GM12878 (cell line): Measurements from ENCODE around the gene KDSR. TPM values are rescaled to one million over a fixed set of nuclear protein-coding genes. Genes with fewer than 3 reads are reported as not detected.
A peak's percentile ranks its signal among the peaks of the same experiment; 100 is the strongest.

ENCODE experiments used
- ATAC-seq: fragments of 200-7000 bp; cut with Tn5 transposase; 3 replicates; pipeline ENCODE4 v1.9.1; 2020; ENCODE audit warnings: mild to moderate bottlenecking, moderate library complexity
- BruUV-seq: library from RNA; stranded (reverse); fragments of 400-500 nt; replicated peaks from 2 replicates; lab custom pipeline; 2021; lab: Mats Ljungman, UMichigan
- CTCF ChIA-PET: fragments of 300-600 bp; sonication (Branson Sonifier 250); formaldehyde crosslinking; extraction: SDS; loops from one replicate; lab custom pipeline; 2021; ENCODE audit warnings: inconsistent platforms; lab: Yijun Ruan, JAX
- POLR2A ChIA-PET: fragments of 350-600 bp; formaldehyde crosslinking; extraction: SDS; loops from one replicate; lab custom pipeline; 2021; ENCODE audit warnings: inconsistent platforms; lab: Charles Lee
- RAD21 ChIA-PET: fragments of 300-600 bp; sonication (Branson Sonifier 250); formaldehyde crosslinking; loops from one replicate; lab custom pipeline; 2023; ENCODE audit warnings: antibody characterized with exemption; ENCODE audit not compliant: unreplicated experiment; lab: Charles Lee
- SMC1A ChIA-PET: fragments of 300-600 bp; sonication (Branson Sonifier 250); formaldehyde crosslinking; loops from one replicate; lab custom pipeline; 2023; ENCODE audit not compliant: unreplicated experiment, uncharacterized antibody; lab: Charles Lee
- DNase-seq: peaks from one replicate; pipeline ENCODE4 v3.0.0-alpha.2; 2011; ENCODE audit warnings: low read depth, low spot score
- FAIRE-seq: peaks from 3 replicates; lab custom pipeline; 2011; peaks lifted over from hg19 to GRCh38; lab: Jason Lieb, UNC
- H2AFZ ChIP-seq: 2 replicates; pipeline ENCODE4 v1.6.0; 2011; ENCODE audit warnings: low read depth, low read length, control low read depth; ENCODE audit not compliant: control insufficient read depth
- H3K27ac ChIP-seq: 2 replicates; pipeline ENCODE4 v1.5.1; 2011; ENCODE audit warnings: control low read depth; ENCODE audit not compliant: control insufficient read depth, insufficient read depth
- H3K27me3 ChIP-seq, 2 experiments: replicated peaks in 1 of 2; 2 replicates each; pipeline versions ENCODE4 v1.6.0 to v1.6.1; 2011; ENCODE audit warnings: low read length in 1 of 2; ENCODE audit not compliant: control insufficient read depth in 2 of 2, insufficient read depth in 2 of 2
- H3K36me3 ChIP-seq, 2 experiments: 2 replicates each; pipeline ENCODE4 v1.5.1; 2011; ENCODE audit warnings: low read length in 1 of 2; ENCODE audit not compliant: control insufficient read depth in 2 of 2, insufficient read depth in 2 of 2
- H3K4me1 ChIP-seq: 2 replicates; pipeline ENCODE4 v1.6.1; 2011; ENCODE audit warnings: mild to moderate bottlenecking, low read length, moderate library complexity, mixed read lengths; ENCODE audit not compliant: control insufficient read depth, insufficient read depth
- H3K4me2 ChIP-seq: 2 replicates; pipeline ENCODE4 v1.6.0; 2011; ENCODE audit warnings: control low read depth; ENCODE audit not compliant: control insufficient read depth, insufficient read depth
- H3K4me3 ChIP-seq: fragments of 200-600 bp; sonication (generic); 2 replicates; pipeline ENCODE4 v1.5.1; 2016
- H3K79me2 ChIP-seq: 2 replicates; pipeline ENCODE4 v1.6.0; 2011; ENCODE audit warnings: low read length; ENCODE audit not compliant: control insufficient read depth, insufficient read depth
- H3K9ac ChIP-seq: 2 replicates; pipeline ENCODE4 v1.8.0; 2011; ENCODE audit warnings: low read length, control low read depth, mixed read lengths; ENCODE audit not compliant: control insufficient read depth, insufficient read depth
- H3K9me3 ChIP-seq: replicated peaks from 3 replicates; pipeline ENCODE4 v1.5.1; 2011; ENCODE audit warnings: mild to moderate bottlenecking, low read length; ENCODE audit not compliant: control insufficient read depth, insufficient read depth
- H4K20me1 ChIP-seq: 2 replicates; pipeline ENCODE4 v1.6.0; 2011; ENCODE audit not compliant: control insufficient read depth, insufficient read depth
- POLR2A ChIP-seq: IDR thresholded peaks from 2 replicates; pipeline ENCODE4 v1.6.1; 2011; ENCODE audit warnings: low read depth, mild to moderate bottlenecking, low read length
- SIX5 ChIP-seq: IDR thresholded peaks from 2 replicates; pipeline ENCODE4 v1.6.1; 2011; ENCODE audit warnings: mild to moderate bottlenecking, low read depth, low read length, moderate library complexity; ENCODE audit not compliant: severe bottlenecking
- ZBED1 ChIP-seq: IDR thresholded peaks from 2 replicates; pipeline ENCODE4 v1.6.1; 2016; ENCODE audit warnings: borderline replicate concordance
- ZNF384 ChIP-seq: IDR thresholded peaks from 2 replicates; pipeline ENCODE4 v1.6.1; 2012; ENCODE audit warnings: low read depth, mild to moderate bottlenecking, low read length, improper control_type of control experiment, borderline replicate concordance
- WGBS: methylation state at CpG from one replicate; pipeline ENCODE4 v1.1.6; 2016; ENCODE audit warnings: low lambda C conversion rate; ENCODE audit not compliant: insufficient replicate concordance, insufficient coverage; ENCODE audit errors: missing lambda C conversion rate; 5-methylcytosine and 5-hydroxymethylcytosine counted together
- in situ Hi-C: fragments of 300-500 bp; cut with MboI; formaldehyde crosslinking; loops from 9 replicates; pipeline ENCODE4 v1.14.3; 2018; ENCODE audit warnings: mixed read lengths
- intact Hi-C: fragments of 100-400 bp; cut with micrococcal nuclease; formaldehyde crosslinking; loops from one replicate; pipeline ENCODE4 v1.14.2; 2022; ENCODE audit not compliant: unreplicated experiment
- polyA plus RNA-seq, 11 experiments: library from polyadenylated mRNA; depleted of rRNA in 4 of 11; unstranded in 6 of 11; stranded (reverse) in 5 of 11; fragments of >200 nt; fragmentation: Nextera tagmentation in 4 of 11; fragmentation: Illumina TruSeq in 1 of 11; extraction: Ambion mirVana in 4 of 11; extraction: Trizol in 1 of 11; gene quantifications; 1 replicate in 1 of 11; 2 replicates in 10 of 11; pipeline versions ENCODE4 v1.2.1 to v1.2.3, GENCODE V29; 2011 to 2016; ENCODE audit warnings: inconsistent platforms in 2 of 11, missing spikeins in 2 of 11, low read depth in 1 of 11
- total RNA-seq, 4 experiments: library from RNA; depleted of rRNA in 3 of 4; stranded (reverse); fragments of >200 nt in 3 of 4; fragmentation: Illumina TruSeq in 1 of 4; extraction: Trizol in 1 of 4; gene quantifications; 2 replicates each; pipeline versions ENCODE4 v1.2.1 to v1.2.3, GENCODE V29; 2013 to 2021

KDSR gene
- total and polyA plus RNA-seq, 10 of the 15 experiments (the other 5 are each of a cell fraction or from before 2014, with no cell fraction given): 5.2 to 25.9 (median 14.3) TPM

DNA sequence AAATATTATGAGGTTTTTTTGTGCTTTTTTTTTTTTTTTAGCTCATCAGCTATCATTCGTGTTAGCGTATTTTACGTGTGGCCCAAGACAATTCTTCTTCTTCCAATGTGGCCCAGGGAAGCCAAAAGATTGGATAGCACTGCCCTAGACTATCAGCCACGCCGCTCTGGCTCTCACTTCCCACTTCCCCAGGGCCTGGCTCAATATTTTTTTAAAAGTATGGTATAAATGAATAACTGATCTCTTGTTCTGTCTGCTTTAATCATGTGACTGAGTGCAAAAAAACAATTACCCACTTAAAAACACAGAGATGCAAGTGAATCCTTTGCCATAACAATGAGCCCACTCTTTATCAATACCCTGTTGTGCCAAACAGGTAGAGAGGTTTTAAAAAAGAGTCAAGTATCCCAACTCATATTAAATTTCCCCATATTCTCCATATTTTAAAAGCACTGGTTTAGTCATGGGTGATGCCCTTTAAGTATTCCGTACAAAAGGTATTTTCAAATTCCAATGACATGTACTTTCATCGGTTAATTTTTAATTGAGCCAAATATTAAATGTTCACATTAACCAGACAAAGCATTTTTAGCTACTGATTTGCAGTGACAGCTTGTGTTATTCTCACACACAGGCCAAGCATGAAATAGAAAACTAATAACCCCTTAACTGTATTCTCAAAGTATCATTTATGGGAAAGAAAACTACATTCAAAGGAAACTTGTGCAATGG, 60.0 kb downstream of the KDSR start:
- SMC1A ChIA-PET: interaction anchor here (0.6 to 4.7 kb wide), 25 partner anchors 8 to 289 kb away, joined by 3 to 22 read pairs (median 3); no protein-coding TSS in a partner anchor

DNA sequence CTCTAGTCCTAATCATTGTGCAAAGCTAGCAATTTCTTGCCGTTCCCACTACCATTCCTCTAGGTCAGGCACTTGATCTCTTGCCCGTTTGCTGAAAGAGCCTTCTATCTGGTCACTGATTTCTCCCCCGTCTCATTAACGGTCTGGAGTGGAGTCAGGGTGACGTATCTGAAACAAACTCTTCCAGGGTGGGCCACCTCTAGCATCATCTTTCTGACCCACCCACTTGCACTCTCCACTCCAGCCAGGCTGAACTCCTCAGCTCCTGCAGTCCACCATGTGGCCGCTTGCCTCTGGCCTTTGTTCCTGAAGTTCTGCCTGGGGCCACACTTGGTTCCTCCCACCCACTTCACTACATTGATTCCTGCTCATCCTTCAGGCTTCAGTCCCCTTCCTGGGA, 60.8 kb downstream of the KDSR start:
- FAIRE-seq: no peak
- intact Hi-C loops: no loop called here
- H3K36me3 ChIP-seq: peaks cover 2 to 14% of the 10 kb centered on the region in 2 experiments
- WGBS: 79% methylated on average over 6 of the region's 6 CpGs
- no peak overlapping the region for H3K9ac ChIP-seq
- H3K27me3 ChIP-seq: no peaks in the 10 kb centered on the region
- peaks cover 56% of the 10 kb centered on the region for H3K4me1 ChIP-seq
- TF ChIP-seq ZBED1 (no peak), POLR2A (peak; percentile 43; the same call in 1 of the 2 replicates)
- POLR2A ChIA-PET: interaction anchor here (0.7 to 1.7 kb wide), 5 partner anchors 13 to 205 kb away, joined by 3 to 5 read pairs (median 3); no protein-coding TSS in a partner anchor
- CTCF ChIA-PET: interaction anchor here (0.6 to 3.6 kb wide), 5 partner anchors 9 to 151 kb away, joined by 3 to 14 read pairs (median 4); no protein-coding TSS in a partner anchor
- H3K9me3 ChIP-seq: no peaks in the 10 kb centered on the region
- in situ Hi-C loops: no loop called here
- BruUV-seq: no TSS peak
- peak overlapping the region; percentile 19; the same call in 1 of the 2 replicates for H3K4me2 ChIP-seq
- no peaks in the 10 kb centered on the region; the same call in 1 of the 2 replicates for H4K20me1 ChIP-seq
- SMC1A ChIA-PET: interaction anchor here (0.6 to 4.7 kb wide), 8 partner anchors 8 to 281 kb away, joined by 3 to 22 read pairs (median 6); no protein-coding TSS in a partner anchor
- no peak for ATAC-seq
- RAD21 ChIA-PET: interaction anchor here (0.6 to 3.5 kb wide), 7 partner anchors 11 to 289 kb away, joined by 3 to 28 read pairs (median 5); no protein-coding TSS in a partner anchor
- no peak for DNase-seq
- H3K79me2 ChIP-seq: peaks cover 98% of the 10 kb centered on the region
- H3K27ac ChIP-seq: no peak overlapping the region
- H3K4me3 ChIP-seq: no peak overlapping the region
- H2AFZ ChIP-seq: no peak overlapping the region

More for the DNA sequence above, 60.0 kb downstream of the KDSR start:
- no peak overlapping the region for H2AFZ ChIP-seq
- in situ Hi-C loops (no loop called here), intact Hi-C loops (no loop called here)
- peaks cover 55% of the 10 kb centered on the region for H3K4me1 ChIP-seq
- peak overlapping the region; percentile 19; the same call in 1 of the 2 replicates for H3K4me2 ChIP-seq
- 94% methylated on average over 4 of the region's 7 CpGs for WGBS
- no peak overlapping the region for H3K9ac ChIP-seq
- peaks cover 2 to 11% of the 10 kb centered on the region in 2 experiments for H3K36me3 ChIP-seq
- BruUV-seq: no TSS peak
- no peaks in the 10 kb centered on the region for H3K9me3 ChIP-seq
- H3K27me3 ChIP-seq: no peaks in the 10 kb centered on the region
- no peak for ATAC-seq
- no peak for TF ChIP-seq SIX5
- peak; percentile 6; the same call in 1 of the 2 replicates for TF ChIP-seq ZNF384
- TF ChIP-seq, all 136 proteins: peak for 1
- H3K4me3 ChIP-seq: peak overlapping the region; percentile 16; the same call in 1 of the 2 replicates
- no peak for FAIRE-seq
- no peak for DNase-seq
- ChIA-PET CTCF (interaction anchor here (0.6 to 3.6 kb wide), 10 partner anchors 8 to 291 kb away, joined by 3 to 14 read pairs (median 5); no protein-coding TSS in a partner anchor), RAD21 (interaction anchor here (0.6 to 3.5 kb wide), 14 partner anchors 11 to 290 kb away, joined by 3 to 28 read pairs (median 4); partner anchors contain the start of gene BCL2), POLR2A (interaction anchor here (0.5 to 1.7 kb wide), 12 partner anchors 11 to 206 kb away, joined by 3 to 5 read pairs (median 4); no protein-coding TSS in a partner anchor)
- H3K27ac ChIP-seq: peak overlapping the region; percentile 60
- no peaks in the 10 kb centered on the region for H4K20me1 ChIP-seq
- peaks cover 98% of the 10 kb centered on the region for H3K79me2 ChIP-seq
